NCI-H526 (cell line): ENCODE data around the gene ZNF273.
A peak's percentile ranks its signal among the peaks of the same experiment; 100 is the strongest.
"Not testable (repeated sequence)": the region's sequence is repeated elsewhere in the genome, so short reads cannot be mapped to it uniquely, and the experiment has no call there.

Source experiments
- DNase-seq, 2 experiments: peaks; one replicate each; lab custom pipeline; 2025; lab: John Stamatoyannopoulos, UW

Gene ZNF273

DNA sequence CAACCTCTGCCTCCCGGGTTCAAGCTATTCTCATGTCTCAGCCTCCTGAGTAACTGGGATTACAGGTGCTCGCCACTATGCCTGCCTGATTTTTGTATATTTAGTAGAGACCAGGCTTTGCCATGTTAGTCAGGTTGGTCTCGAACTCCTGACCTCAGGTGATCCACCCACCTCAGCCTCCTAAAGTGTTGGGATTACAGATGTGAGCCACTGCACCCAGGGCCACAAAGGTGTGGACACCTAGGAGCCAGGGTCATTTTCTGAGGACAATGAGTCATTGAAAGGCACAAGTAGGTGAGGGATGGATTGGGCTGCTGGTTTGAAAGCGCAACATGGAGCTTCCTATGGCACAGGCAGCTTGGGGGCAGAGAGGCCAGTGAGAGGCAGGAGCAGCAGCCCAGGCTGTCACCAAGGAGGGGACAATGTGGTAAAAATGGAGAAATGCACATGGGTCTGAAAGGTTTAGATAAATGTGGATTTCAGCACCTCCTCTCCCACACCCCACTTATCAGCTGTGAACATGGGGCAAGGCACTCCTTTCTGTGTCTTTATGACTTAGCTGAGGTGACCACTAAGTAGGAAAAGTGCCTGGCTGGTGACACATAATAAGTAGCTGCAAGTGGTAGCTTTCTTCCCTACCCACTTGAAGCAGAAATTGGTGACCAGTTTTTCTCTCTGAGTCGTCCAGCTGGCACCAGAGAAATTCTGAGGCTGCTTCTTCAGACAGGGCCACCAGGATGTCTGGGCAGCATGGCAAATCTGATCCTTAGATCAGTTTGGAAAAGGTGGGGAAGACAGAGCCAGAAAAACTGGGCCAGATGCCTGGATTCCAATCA lies 41.8 kb downstream of the ZNF273 start:
- DNase-seq: not testable (repeated sequence)

DNA sequence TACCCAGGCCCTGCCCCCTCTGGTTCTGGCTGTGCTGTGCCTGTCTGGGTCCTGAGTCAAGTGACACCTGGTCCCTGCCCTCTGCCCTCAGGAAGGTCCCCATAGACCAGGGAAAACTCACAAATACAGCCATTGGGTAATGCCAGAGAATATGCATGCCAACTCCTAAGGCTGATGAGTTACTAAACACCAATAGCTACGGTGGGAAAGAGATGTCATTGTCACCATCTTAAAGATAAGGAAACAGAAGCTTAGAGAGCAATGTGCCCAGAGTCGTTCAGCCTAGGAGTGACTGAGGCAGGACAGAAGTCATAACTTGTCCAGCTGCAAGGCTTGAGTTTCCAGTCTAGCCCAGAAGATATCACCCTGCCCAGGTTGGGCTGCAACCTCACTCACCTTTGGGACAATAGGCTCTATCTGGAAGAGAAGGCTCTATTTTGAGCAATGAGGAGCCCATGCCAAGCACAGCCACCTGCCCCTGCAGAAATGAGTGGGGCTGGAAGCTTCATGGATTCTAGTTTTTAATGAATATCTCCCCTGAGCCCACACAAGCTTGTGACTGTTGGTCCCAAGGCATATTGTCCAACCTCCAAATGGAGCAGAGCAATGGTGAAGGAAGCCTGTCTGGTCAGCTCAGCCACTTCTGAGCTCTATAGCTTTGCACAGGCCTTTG lies 42.6 kb downstream of the ZNF273 start:
- DNase-seq: no peak

DNA sequence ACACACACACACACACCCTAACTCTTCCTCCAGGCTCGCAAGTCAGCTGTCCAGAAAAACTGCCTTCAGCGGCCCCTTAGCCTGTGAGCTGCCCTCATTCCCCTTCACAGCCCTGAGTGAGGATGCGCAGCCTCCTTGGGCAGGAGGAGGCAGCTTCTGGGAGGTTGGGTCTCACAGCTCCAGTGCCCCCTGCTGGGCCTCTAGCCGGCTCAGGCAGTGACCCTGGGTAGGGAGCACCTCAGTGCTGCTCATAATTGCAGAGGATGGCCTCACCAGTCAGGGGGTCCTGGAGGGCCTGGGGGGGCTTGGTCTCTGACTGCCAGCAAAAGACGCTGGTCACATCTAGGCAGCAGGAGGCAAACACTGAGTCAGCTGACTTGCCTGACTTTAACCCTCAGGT lies 43.7 kb downstream of the ZNF273 start:
- DNase-seq: peak in 1 of 2 experiments; percentile 70

DNA sequence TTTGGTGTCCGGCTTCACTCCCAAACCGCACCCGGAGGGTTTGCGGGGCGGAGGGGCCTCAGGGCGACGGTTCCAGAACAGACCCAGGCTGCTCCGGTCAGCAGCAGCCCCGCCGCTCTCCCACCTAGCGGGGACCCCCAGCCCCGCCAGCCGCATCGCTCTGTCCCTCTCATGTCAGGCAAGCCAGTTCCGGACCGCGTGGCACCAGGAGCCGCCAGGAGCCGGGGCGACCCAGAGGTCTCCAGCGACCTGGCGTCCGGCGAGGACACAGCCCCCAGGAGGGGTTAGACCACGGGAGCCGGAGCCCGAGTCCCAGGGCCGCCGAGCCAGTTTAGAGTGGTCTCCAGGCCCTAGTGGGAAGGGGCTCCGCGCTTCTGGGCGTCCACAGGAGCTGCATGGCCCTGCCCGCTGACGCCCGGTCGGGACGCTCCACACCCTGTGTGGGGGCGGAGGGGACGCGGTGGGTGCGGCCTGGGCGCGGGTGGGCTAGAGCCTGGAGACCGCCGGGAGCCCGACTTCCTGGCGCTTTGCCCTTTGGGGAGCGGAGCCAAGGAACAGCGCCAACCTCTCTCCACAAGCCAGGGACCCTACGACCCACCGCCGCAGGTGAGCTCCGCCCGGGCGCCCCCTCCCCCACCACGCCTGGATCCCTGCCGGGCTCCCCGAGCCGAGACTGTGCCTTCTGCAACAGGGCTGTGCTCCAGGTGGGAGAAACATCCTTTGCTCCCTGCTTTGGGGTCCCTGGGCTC lies 44.4 kb downstream of the ZNF273 start:
- peak in 1 of 2 experiments; percentile 59 for DNase-seq

DNA sequence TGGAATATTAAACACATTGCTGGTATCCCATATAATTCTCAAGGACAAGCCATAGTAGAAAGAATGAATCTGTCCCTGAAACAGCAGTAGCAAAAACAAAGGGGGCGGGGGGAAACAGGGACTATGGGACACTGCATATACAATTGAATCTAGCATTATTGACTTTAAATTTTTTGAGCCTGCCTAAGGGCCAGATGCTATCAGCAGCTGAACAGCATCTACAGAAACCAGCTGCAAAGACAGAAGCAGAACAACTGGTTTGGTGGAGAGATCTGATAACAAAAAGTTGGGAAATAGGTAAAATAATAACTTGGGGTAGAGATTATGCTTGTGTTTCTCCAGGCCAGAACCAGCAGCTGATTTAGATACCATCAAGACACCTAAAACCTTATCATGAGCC lies 45.7 kb downstream of the ZNF273 start:
- not testable (repeated sequence) for DNase-seq

DNA sequence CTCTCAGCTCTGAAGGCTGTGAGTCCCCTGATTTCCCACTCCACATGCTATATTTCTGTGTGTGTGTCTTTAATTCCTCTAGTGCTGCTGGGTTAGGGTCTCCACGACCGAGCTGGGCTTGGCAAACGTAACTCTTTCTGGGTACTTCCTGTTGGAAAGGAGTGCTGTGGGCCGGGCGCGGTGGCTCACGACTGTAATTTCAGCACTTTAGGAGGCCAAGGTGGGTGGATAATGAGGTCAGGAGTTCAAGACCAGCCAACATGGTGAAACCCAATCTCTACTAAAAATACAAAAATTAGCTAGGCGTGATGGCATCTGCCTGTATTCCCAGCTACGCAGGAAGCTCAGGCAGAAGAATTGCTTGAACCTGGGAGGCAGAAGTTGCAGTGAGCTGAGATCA lies 47.6 kb downstream of the ZNF273 start:
- DNase-seq: not testable (repeated sequence)

DNA sequence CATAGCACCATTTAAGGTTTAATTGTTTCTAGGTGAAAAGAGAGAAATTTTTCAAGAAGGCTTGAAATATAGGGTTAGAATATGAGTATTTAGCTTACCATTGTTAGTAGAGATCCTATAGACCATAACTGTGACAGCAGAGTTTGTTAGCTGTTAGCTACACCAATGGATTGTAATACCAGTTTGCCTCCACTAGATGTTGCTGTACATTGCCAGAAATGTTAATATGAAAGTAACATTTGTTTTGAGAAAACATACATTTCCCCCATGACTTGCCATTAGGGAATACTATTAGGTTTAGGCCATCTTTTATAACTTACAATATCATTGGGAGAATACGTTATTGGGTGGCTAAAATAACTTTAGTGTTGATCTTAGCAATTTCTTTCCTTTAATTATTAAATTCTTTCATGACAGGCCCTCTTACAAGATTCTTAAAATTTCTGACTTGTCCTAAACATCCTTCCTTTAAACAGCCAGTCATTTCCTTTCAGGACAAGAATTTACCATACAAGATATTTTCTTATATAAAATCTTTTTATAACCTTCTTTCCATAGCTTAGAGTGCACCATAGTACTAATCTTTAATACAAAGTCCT lies 48.3 kb downstream of the ZNF273 start:
- peak; percentile 28 to 71 for DNase-seq

DNA sequence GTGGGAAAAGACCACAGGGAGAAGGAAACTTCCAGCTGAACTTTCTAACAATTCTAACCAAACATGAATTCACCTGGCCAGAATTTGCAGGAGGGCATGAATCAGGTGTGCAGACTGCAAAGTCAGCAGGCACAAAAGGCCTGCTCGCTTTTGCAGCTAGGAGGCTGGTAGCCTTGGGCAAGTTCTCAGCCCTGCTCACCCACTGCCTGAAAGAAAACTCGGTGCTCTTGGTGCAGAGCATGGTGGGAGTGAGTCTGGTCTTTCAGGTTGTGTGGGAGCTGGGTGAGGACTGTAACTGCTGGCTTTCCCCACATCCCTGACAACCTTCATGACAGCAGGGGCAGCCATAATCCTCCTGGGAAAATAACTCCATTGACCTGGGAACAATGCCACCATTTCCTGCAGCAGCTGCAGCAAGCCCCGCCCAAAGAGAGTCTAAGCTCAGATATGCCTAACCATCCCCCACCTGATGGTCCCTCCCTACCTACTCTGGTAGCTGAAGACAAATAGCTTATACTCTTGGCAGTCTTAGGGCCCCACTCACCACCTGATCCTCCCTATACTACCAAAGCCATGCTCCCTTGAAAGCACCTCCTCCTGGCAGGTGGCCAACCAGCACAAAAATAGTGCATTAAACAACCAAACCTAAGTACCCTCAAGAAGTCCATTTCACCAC lies 56.1 kb downstream of the ZNF273 start:
- no peak for DNase-seq

DNA sequence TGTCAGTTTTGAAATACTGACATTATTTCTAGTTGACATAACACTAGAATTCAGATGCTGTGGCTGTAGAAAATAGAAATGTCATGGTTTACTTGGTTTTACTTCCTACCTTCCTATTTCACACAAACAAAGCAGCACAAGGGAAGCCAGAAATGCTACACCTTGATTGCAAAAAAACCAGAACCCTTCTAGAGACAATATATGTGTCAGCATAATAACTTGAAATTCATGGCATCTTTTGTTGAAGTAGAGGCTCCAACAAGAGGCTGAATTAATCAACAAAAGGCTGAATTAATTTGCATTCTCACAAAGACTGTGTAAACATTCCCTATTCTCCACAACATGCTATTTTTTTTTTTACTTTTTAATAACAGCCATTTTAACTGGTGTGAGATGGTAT lies 62.5 kb downstream of the ZNF273 start:
- DNase-seq: no peak

DNA sequence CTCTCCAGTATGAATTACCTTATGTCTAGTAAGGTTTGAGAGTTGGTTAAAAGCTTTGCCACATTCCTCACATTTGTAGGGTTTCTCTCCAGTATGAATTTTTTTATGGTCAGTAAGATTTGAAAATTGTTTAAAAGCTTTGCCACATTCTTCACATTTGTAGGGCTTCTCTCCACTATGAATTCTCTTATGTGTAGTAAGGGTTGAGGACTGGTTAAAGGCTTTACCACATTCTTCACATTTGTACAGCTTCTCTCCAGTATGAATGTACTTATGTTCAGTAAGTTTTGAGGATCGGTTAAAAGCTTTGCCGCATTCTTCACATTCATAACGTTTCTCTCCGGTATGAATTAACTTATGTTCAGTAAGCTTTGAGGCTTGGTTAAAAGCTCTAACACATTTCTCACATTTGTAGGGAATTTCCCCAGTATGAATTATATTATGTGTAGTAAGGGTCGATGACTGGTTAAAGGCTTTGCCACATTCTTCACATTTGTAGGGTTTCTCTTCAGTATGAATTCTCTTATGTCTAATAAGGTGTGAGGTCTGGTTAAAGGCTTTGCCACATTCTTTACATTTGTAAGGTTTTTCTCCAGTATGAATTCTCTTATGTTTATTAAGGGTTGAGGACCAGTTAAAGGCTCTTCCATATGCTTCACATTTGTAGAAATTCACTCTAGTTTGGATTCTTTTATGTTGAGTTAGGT lies 75.6 kb downstream of the ZNF273 start:
- no peak for DNase-seq
